Measurements from ENCODE around the gene GNL1.

The GNL1 gene

GRCh38 chr6:30570263-30570662 is 14.0 kb upstream of the GNL1 start:
- DNase-seq (ENCODE audit: extremely low read depth in 1 of 2, low read depth in 1 of 2), result no peak

- DNase-seq (ENCODE audit: extremely low read depth in 1 of 2, low read depth in 1 of 2), result peak; percentile 20 to 22
These were observed 12.0 kb upstream of the GNL1 start for GRCh38 chr6:30568245-30568644.

- no peak for DNase-seq (ENCODE audit: extremely low read depth in 1 of 2, low read depth in 1 of 2)
These were observed 9.5 kb upstream of the GNL1 start for GRCh38 chr6:30565772-30566171.

GRCh38 chr6:30564114-30564513 is 7.8 kb upstream of the GNL1 start:
- no peak for DNase-seq (ENCODE audit: extremely low read depth in 1 of 2, low read depth in 1 of 2)

GRCh38 chr6:30562470-30563425 is 6.5 kb upstream of the GNL1 start:
- no peak for DNase-seq (ENCODE audit: extremely low read depth in 1 of 2, low read depth in 1 of 2)

GRCh38 chr6:30560930-30561329 is 4.6 kb upstream of the GNL1 start:
- DNase-seq (ENCODE audit: extremely low read depth in 1 of 2, low read depth in 1 of 2), result no peak

- DNase-seq (ENCODE audit: extremely low read depth in 1 of 2, low read depth in 1 of 2), result no peak
These were observed 1.3 kb upstream of the GNL1 start for GRCh38 chr6:30557683-30557981.

GRCh38 chr6:30556906-30557682 is 805 bp upstream of the GNL1 start, which contains the start of gene PRR3:
TSS of gene PRR3 (plus strand) at chr6:30557295. CDS start at chr6:30557345, 50 bp downstream.
- peak; percentile 73 to 89 for DNase-seq (ENCODE audit: extremely low read depth in 1 of 2, low read depth in 1 of 2)

- no peak for DNase-seq (ENCODE audit: extremely low read depth in 1 of 2, low read depth in 1 of 2)
These were observed 548 bp downstream of the GNL1 start for GRCh38 chr6:30555816-30556065.

GRCh38 chr6:30554962-30555815 is 1.1 kb downstream of the GNL1 start:
- no peak for DNase-seq (ENCODE audit: extremely low read depth in 1 of 2, low read depth in 1 of 2)

- no peak for DNase-seq (ENCODE audit: extremely low read depth in 1 of 2, low read depth in 1 of 2)
These were observed 1.9 kb downstream of the GNL1 start for GRCh38 chr6:30554404-30554803.

GRCh38 chr6:30548375-30548774 is 7.9 kb downstream of the GNL1 start:
- no peak for DNase-seq (ENCODE audit: extremely low read depth in 1 of 2, low read depth in 1 of 2)

- DNase-seq (ENCODE audit: extremely low read depth in 1 of 2, low read depth in 1 of 2), result no peak
These were observed 8.8 kb downstream of the GNL1 start for GRCh38 chr6:30547454-30547853.

- no peak for DNase-seq (ENCODE audit: extremely low read depth in 1 of 2, low read depth in 1 of 2)
These were observed 11.5 kb downstream of the GNL1 start for GRCh38 chr6:30544666-30545272.

GRCh38 chr6:30543821-30544220 is 12.5 kb downstream of the GNL1 start:
- no peak for DNase-seq (ENCODE audit: extremely low read depth in 1 of 2, low read depth in 1 of 2)

GRCh38 chr6:30542915-30543314 is 13.4 kb downstream of the GNL1 start:
- DNase-seq (ENCODE audit: extremely low read depth in 1 of 2, low read depth in 1 of 2), result no peak

- DNase-seq (ENCODE audit: extremely low read depth in 1 of 2, low read depth in 1 of 2), result no peak
These were observed 13.9 kb downstream of the GNL1 start for GRCh38 chr6:30542404-30542725.

- peak; percentile 39 to 66 for DNase-seq (ENCODE audit: extremely low read depth in 1 of 2, low read depth in 1 of 2)
These were observed 14.5 kb downstream of the GNL1 start for GRCh38 chr6:30541515-30542403.

- DNase-seq (ENCODE audit: extremely low read depth in 1 of 2, low read depth in 1 of 2), result no peak
These were observed 18.4 kb downstream of the GNL1 start for GRCh38 chr6:30537931-30538330.
